ENCODE results near the gene CYFIP1. TPM values are rescaled to one million over a fixed set of nuclear protein-coding genes. Genes with fewer than 3 reads are reported as not detected.

CYFIP1 gene
- total RNA-seq, 2 donors from 2014 or later = 134 to 139 TPM

DNA sequence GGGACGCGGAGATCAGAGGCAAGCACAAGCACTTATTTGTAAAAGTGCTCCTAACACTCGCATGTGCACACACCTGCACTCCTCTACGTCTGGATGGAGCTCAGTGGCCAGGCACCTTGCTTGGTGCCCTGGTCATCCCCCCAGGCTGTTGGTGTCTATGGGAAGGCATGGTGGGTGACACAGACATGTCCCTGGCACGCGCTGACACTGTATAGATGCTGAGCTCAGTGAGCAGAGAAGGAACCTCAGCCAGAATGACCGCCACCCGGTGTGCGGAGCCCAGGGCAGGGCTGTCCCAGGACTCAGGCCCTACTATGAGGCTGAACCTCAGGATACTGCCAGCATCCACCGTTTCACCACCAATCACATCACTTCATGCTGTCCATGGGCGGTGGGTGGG lies 77.2 kb downstream of the CYFIP1 start:
- TF ChIP-seq, protein P1, sequence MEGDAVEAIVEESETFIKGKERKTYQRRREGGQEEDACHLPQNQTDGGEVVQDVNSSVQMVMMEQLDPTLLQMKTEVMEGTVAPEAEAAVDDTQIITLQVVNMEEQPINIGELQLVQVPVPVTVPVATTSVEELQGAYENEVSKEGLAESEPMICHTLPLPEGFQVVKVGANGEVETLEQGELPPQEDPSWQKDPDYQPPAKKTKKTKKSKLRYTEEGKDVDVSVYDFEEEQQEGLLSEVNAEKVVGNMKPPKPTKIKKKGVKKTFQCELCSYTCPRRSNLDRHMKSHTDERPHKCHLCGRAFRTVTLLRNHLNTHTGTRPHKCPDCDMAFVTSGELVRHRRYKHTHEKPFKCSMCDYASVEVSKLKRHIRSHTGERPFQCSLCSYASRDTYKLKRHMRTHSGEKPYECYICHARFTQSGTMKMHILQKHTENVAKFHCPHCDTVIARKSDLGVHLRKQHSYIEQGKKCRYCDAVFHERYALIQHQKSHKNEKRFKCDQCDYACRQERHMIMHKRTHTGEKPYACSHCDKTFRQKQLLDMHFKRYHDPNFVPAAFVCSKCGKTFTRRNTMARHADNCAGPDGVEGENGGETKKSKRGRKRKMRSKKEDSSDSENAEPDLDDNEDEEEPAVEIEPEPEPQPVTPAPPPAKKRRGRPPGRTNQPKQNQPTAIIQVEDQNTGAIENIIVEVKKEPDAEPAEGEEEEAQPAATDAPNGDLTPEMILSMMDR (conservative IDR thresholded peaks at IDR 0.05) = no peak
- H3K9me3 Mint-ChIP-seq = peaks cover 3% of the 10 kb centered on the region
- Histone ChIP-seq H3K27ac (ENCODE audit: low read depth, low read length) (no peak overlapping the region), H3K9ac (ENCODE audit: extremely low read depth, low read length, poor library complexity, severe bottlenecking) (no peak overlapping the region), H3K27me3 (ENCODE audit: control insufficient read depth, insufficient read depth, low read length, poor library complexity, severe bottlenecking) (no peaks in the 10 kb centered on the region), H3K9me3 (ENCODE audit: control insufficient read depth, low read length) (no peaks in the 10 kb centered on the region), H3K4me1 (ENCODE audit: control insufficient read depth, insufficient read depth, low read length) (no peaks in the 10 kb centered on the region), H3K4me3 (ENCODE audit: low read length) (no peak overlapping the region), H3K36me3 (ENCODE audit: control insufficient read depth, insufficient read depth, low read length) (peaks cover 50% of the 10 kb centered on the region)
- no peaks in the 10 kb centered on the region for H3K27me3 Mint-ChIP-seq (ENCODE audit: insufficient read depth)
- peaks cover 49% of the 10 kb centered on the region for H3K36me3 Mint-ChIP-seq (ENCODE audit: low read depth)
- peak overlapping the region; percentile 59 for H3K27ac Mint-ChIP-seq
- no peaks in the 10 kb centered on the region for H3K4me1 Mint-ChIP-seq
- 91 to 95% methylated on average over 4 to 11 of the region's 11 CpGs for WGBS, 2 experiments (ENCODE audit: insufficient coverage in 1 of 2, insufficient read length in 1 of 2)
- no peak for DNase-seq
- no peak overlapping the region for H3K4me3 Mint-ChIP-seq

DNA sequence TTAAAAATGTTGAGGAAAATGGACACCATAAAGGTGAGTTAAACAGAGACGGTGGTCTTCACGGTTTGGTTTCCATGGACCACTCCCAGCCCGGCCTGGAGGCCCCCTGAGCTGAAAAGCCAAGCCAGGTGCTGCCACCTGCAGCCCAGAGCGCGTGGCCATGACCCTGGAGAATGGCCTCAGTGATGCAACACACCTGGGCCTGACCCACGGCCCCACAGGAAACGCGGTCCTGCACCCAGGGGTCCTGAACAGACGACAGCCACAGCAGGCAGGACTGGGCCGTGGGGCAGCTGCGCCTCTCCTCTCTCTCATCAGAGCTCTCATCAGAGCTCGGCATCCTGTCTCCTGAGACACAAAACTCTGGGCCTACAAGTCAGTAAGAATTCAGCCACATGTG lies 77.6 kb downstream of the CYFIP1 start:
- no peak overlapping the region for H3K4me3 Mint-ChIP-seq
- Histone ChIP-seq H3K9me3 (ENCODE audit: control insufficient read depth, low read length) (no peaks in the 10 kb centered on the region), H3K4me1 (ENCODE audit: control insufficient read depth, insufficient read depth, low read length) (no peaks in the 10 kb centered on the region), H3K4me3 (ENCODE audit: low read length) (no peak overlapping the region), H3K27me3 (ENCODE audit: control insufficient read depth, insufficient read depth, low read length, poor library complexity, severe bottlenecking) (no peaks in the 10 kb centered on the region), H3K9ac (ENCODE audit: extremely low read depth, low read length, poor library complexity, severe bottlenecking) (no peak overlapping the region), H3K36me3 (ENCODE audit: control insufficient read depth, insufficient read depth, low read length) (peaks cover 46% of the 10 kb centered on the region), H3K27ac (ENCODE audit: low read depth, low read length) (no peak overlapping the region)
- WGBS, 2 experiments (ENCODE audit: insufficient coverage in 1 of 2, insufficient read length in 1 of 2) = 86 to 87% methylated on average over 7 to 12 of the region's 12 CpGs
- H3K9me3 Mint-ChIP-seq = peaks cover 3% of the 10 kb centered on the region
- TF ChIP-seq, protein P1 (conservative IDR thresholded peaks at IDR 0.05) = peak; percentile 74
- peaks cover 49% of the 10 kb centered on the region for H3K36me3 Mint-ChIP-seq (ENCODE audit: low read depth)
- H3K4me1 Mint-ChIP-seq = no peaks in the 10 kb centered on the region
- H3K27me3 Mint-ChIP-seq (ENCODE audit: insufficient read depth) = no peaks in the 10 kb centered on the region
- peak overlapping the region; percentile 59 for H3K27ac Mint-ChIP-seq
- peak; percentile 65 for DNase-seq

DNA sequence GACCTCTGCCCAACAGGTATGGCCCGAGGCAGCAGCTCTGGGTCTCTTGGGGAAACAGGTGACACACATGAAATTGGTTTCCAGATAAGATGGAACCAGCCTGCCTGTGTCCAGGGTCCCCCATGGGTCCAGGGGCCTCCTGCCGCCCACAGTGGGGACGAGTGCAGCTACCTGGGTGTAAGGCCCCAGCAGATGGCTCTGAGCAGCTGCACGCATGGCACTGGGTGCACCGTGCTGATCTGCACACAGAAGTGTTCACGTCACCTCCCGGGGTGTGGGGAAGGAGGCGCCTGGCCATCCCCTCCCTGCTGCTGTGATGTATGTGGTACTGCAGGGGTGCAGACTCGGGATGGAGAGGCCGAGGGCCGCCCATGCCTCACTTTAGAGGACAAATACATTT lies 78.1 kb downstream of the CYFIP1 start:
- Histone ChIP-seq H3K9ac (ENCODE audit: extremely low read depth, low read length, poor library complexity, severe bottlenecking) (no peak overlapping the region), H3K4me3 (ENCODE audit: low read length) (no peak overlapping the region), H3K36me3 (ENCODE audit: control insufficient read depth, insufficient read depth, low read length) (peaks cover 44% of the 10 kb centered on the region), H3K9me3 (ENCODE audit: control insufficient read depth, low read length) (no peaks in the 10 kb centered on the region), H3K27ac (ENCODE audit: low read depth, low read length) (no peak overlapping the region), H3K27me3 (ENCODE audit: control insufficient read depth, insufficient read depth, low read length, poor library complexity, severe bottlenecking) (no peaks in the 10 kb centered on the region), H3K4me1 (ENCODE audit: control insufficient read depth, insufficient read depth, low read length) (no peaks in the 10 kb centered on the region)
- Mint-ChIP-seq H3K4me3 (no peak overlapping the region), H3K27ac (no peak overlapping the region), H3K27me3 (ENCODE audit: insufficient read depth) (no peaks in the 10 kb centered on the region), H3K4me1 (no peaks in the 10 kb centered on the region), H3K36me3 (ENCODE audit: low read depth) (peaks cover 49% of the 10 kb centered on the region), H3K9me3 (peaks cover 3% of the 10 kb centered on the region)
- TF ChIP-seq, protein P1 (conservative IDR thresholded peaks at IDR 0.05) = no peak
- WGBS, 2 experiments (ENCODE audit: insufficient coverage in 1 of 2, insufficient read length in 1 of 2) = 96 to 100% methylated on average over 3 to 10 of the region's 11 CpGs
- no peak for DNase-seq
